ENCODE results near the gene CCT3. TPM values are rescaled to one million over a fixed set of nuclear protein-coding genes. Genes with fewer than 3 reads are reported as not detected.
A peak's percentile ranks its signal among the peaks of the same experiment; 100 is the strongest.

CCT3 gene
- total RNA-seq: 174 to 190 TPM (median 186 TPM) in 3 replicates

- H3K36me3 Mint-ChIP-seq: peaks cover 9% of the 10 kb centered on the region
- H3K9me3 Mint-ChIP-seq: no peaks in the 10 kb centered on the region
- peak; percentile 98 to 100 for DNase-seq (ENCODE audit: low spot score in 2 of 2, unreplicated experiment in 2 of 2)
- peak within 1 kb of the TSS; percentile 99 for H3K4me3 Mint-ChIP-seq
- peak within 1 kb of the TSS; percentile 97 for H3K27ac Mint-ChIP-seq
- H3K4me1 Mint-ChIP-seq: peaks cover 31% of the 10 kb centered on the region
- no peaks in the 10 kb centered on the region for H3K27me3 Mint-ChIP-seq (ENCODE audit: low read depth)
- TF ChIP-seq, protein P1, sequence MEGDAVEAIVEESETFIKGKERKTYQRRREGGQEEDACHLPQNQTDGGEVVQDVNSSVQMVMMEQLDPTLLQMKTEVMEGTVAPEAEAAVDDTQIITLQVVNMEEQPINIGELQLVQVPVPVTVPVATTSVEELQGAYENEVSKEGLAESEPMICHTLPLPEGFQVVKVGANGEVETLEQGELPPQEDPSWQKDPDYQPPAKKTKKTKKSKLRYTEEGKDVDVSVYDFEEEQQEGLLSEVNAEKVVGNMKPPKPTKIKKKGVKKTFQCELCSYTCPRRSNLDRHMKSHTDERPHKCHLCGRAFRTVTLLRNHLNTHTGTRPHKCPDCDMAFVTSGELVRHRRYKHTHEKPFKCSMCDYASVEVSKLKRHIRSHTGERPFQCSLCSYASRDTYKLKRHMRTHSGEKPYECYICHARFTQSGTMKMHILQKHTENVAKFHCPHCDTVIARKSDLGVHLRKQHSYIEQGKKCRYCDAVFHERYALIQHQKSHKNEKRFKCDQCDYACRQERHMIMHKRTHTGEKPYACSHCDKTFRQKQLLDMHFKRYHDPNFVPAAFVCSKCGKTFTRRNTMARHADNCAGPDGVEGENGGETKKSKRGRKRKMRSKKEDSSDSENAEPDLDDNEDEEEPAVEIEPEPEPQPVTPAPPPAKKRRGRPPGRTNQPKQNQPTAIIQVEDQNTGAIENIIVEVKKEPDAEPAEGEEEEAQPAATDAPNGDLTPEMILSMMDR (IDR thresholded peaks at IDR 0.05; ENCODE audit: unreplicated experiment): no peak
Measured at GRCh38 chr1:156338180-156338976, at the start of gene CCT3, which contains the start of gene TSACC. CCT3 (minus strand) TSS chr1:156338292; CDS start chr1:156338184, 108 bp downstream. TSACC (plus strand) TSS chr1:156338526; CDS start chr1:156339758, 1,232 bp downstream.

- Mint-ChIP-seq H3K4me3 (peak overlapping the region; percentile 43), H3K27ac (no peak overlapping the region), H3K4me1 (peaks cover 10% of the 10 kb centered on the region), H3K36me3 (no peaks in the 10 kb centered on the region), H3K9me3 (no peaks in the 10 kb centered on the region), H3K27me3 (ENCODE audit: low read depth) (peaks cover 51% of the 10 kb centered on the region)
- TF ChIP-seq, protein P1 (IDR thresholded peaks at IDR 0.05; ENCODE audit: unreplicated experiment): no peak
- DNase-seq (ENCODE audit: low spot score in 2 of 2, unreplicated experiment in 2 of 2): no peak
Measured at GRCh38 chr1:156387870-156388173, 49.7 kb upstream of the CCT3 start.

DNA sequence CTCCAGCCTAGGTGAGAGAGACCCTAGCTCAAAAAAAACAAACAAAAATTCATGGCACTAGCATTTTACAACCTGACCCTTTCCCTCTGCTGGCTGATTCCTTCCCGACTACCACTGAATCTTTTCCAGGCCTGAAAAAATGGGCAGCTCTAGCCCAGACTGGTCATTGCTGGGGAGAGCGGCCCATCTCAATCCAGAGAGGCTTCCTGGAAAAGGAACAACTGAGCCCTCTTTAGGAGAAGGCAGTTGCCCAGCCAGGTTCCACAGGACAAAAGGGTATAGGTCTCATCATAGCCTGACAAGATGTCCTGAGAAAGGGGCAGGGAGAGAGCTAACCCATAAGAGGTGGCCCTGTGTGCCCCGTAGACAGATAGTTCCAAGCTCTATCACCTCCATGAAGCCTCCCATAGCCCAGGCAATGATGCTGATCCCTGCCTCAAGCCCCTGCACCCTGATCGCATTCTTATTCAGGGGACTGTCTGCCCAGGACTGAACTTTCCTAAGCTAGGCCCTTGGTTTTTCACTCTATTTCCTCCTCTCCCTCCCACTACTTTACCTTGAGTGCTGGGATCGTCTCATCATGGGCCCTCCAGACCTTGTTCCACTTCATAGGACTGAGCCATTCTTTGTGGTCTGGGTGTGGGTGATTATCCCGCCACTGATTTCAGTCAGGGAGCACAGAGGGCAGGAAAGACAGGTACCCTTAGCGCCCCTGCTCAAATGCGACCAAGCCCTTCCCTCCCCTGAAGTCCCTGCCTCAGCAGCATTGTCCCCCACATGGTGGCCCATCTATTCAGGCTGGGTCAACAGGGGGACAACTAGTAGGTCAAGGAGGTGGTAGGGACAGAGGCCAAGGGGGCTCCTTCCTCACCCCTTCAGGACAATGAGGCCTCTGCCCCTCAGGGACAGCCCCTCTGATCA is 49.1 kb upstream of the CCT3 start:
- H3K9me3 Mint-ChIP-seq: no peaks in the 10 kb centered on the region
- H3K4me3 Mint-ChIP-seq: no peak overlapping the region
- no peak for DNase-seq (ENCODE audit: low spot score in 2 of 2, unreplicated experiment in 2 of 2)
- H3K4me1 Mint-ChIP-seq: peaks cover 8% of the 10 kb centered on the region
- no peaks in the 10 kb centered on the region for H3K36me3 Mint-ChIP-seq
- H3K27me3 Mint-ChIP-seq (ENCODE audit: low read depth): peaks cover 51% of the 10 kb centered on the region
- TF ChIP-seq, protein P1 (IDR thresholded peaks at IDR 0.05; ENCODE audit: unreplicated experiment): no peak
- no peak overlapping the region for H3K27ac Mint-ChIP-seq

- TF ChIP-seq, protein P1 (IDR thresholded peaks at IDR 0.05; ENCODE audit: unreplicated experiment): no peak
- H3K4me1 Mint-ChIP-seq: peaks cover 6% of the 10 kb centered on the region
- H3K27me3 Mint-ChIP-seq (ENCODE audit: low read depth): peaks cover 51% of the 10 kb centered on the region
- no peak overlapping the region for H3K4me3 Mint-ChIP-seq
- H3K9me3 Mint-ChIP-seq: no peaks in the 10 kb centered on the region
- H3K36me3 Mint-ChIP-seq: no peaks in the 10 kb centered on the region
- no peak for DNase-seq (ENCODE audit: low spot score in 2 of 2, unreplicated experiment in 2 of 2)
- H3K27ac Mint-ChIP-seq: no peak overlapping the region
Measured at GRCh38 chr1:156386134-156386901, 48.2 kb upstream of the CCT3 start.

DNA sequence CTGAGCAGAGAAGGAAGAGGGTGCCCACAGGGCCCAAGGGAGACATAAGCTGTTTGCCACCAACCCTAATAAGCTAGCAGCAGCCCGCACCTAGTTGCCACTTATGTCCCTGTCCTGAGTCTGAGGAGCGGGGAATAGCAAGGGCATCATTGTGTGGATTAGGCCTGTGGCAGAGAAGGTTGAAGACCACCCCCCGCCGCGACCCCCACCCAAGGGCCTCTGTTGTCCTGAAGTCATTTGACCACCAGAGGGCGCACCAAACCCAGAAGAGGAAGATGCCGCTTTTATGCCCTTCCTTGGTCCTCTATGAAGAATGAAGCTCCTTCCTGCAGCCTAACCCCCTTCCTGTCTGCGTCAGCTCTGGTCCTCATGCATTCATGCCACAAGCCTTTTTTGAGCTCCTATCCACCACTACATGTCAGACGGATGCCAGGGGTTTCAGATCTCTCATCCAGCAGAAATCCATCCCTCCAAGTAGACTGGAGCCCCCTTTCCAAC is 47.5 kb upstream of the CCT3 start:
- no peak overlapping the region for H3K4me3 Mint-ChIP-seq

More for the DNA sequence above, 47.5 kb upstream of the CCT3 start:
- TF ChIP-seq, protein P1 (IDR thresholded peaks at IDR 0.05; ENCODE audit: unreplicated experiment): peak; percentile 93
- peaks cover 5% of the 10 kb centered on the region for H3K4me1 Mint-ChIP-seq
- no peak overlapping the region for H3K27ac Mint-ChIP-seq
- H3K36me3 Mint-ChIP-seq: no peaks in the 10 kb centered on the region
- H3K9me3 Mint-ChIP-seq: no peaks in the 10 kb centered on the region
- peak in 1 of 2 experiments; percentile 85 for DNase-seq (ENCODE audit: low spot score in 2 of 2, unreplicated experiment in 2 of 2)
- peaks cover 49% of the 10 kb centered on the region for H3K27me3 Mint-ChIP-seq (ENCODE audit: low read depth)

Measured in mesothelial cell of epicardium (in vitro differentiated cells).